Astrocyte (in vitro differentiated cells and primary cell): ENCODE measurements around the gene PRDM11. TPM values are rescaled to one million over a fixed set of nuclear protein-coding genes. Genes with fewer than 3 reads are reported as not detected.

ENCODE experiments used
- DNase-seq: peaks from one replicate; pipeline ENCODE4 v3.0.0-alpha.2; 2010; ENCODE audit warnings: low read depth
- FAIRE-seq: peaks from 2 replicates; lab custom pipeline; 2011; peaks lifted over from hg19 to GRCh38; lab: Jason Lieb, UNC
- H2AFZ ChIP-seq: 2 replicates; pipeline ENCODE4 v1.6.0; 2012; ENCODE audit warnings: low read depth, low read length, inconsistent platforms
- H3K27ac ChIP-seq: 2 replicates; pipeline ENCODE4 v1.5.1; 2011; ENCODE audit warnings: low read depth, low read length, inconsistent platforms
- H3K27me3 ChIP-seq: 2 replicates; pipeline ENCODE4 v1.6.0; 2011; ENCODE audit warnings: low read length, inconsistent platforms; ENCODE audit not compliant: insufficient read depth
- H3K36me3 ChIP-seq: 2 replicates; pipeline ENCODE4 v1.5.1; 2011; ENCODE audit warnings: low read length, inconsistent platforms; ENCODE audit not compliant: insufficient read depth
- H3K4me1 ChIP-seq: 2 replicates; pipeline ENCODE4 v1.5.1; 2011; ENCODE audit warnings: low read length, inconsistent platforms; ENCODE audit not compliant: insufficient read depth
- H3K4me2 ChIP-seq: 2 replicates; pipeline ENCODE4 v1.6.0; 2012; ENCODE audit warnings: low read length, inconsistent platforms
- H3K4me3 ChIP-seq: 2 replicates; pipeline ENCODE4 v1.5.1; 2011; ENCODE audit warnings: low read depth, mild to moderate bottlenecking, low read length, inconsistent platforms; ENCODE audit not compliant: insufficient read depth
- H3K79me2 ChIP-seq: 2 replicates; pipeline ENCODE4 v1.6.0; 2012; ENCODE audit warnings: mild to moderate bottlenecking, low read length, inconsistent platforms; ENCODE audit not compliant: insufficient read depth
- H3K9ac ChIP-seq: 2 replicates; pipeline ENCODE4 v1.6.0; 2012; ENCODE audit warnings: mild to moderate bottlenecking, low read length, inconsistent platforms
- H3K9me3 ChIP-seq: 2 replicates; pipeline ENCODE4 v1.5.1; 2012; ENCODE audit warnings: low read depth, mild to moderate bottlenecking, low read length, inconsistent platforms; ENCODE audit not compliant: insufficient read depth
- H4K20me1 ChIP-seq: 2 replicates; pipeline ENCODE4 v1.6.0; 2012; ENCODE audit warnings: low read length, inconsistent platforms; ENCODE audit not compliant: insufficient read depth
- H3K27ac Mint-ChIP-seq: one replicate; pipeline ENCODE4 v1.8.0; 2021; ENCODE audit warnings: mild to moderate bottlenecking, mixed read lengths; ENCODE audit not compliant: unreplicated experiment
- H3K27me3 Mint-ChIP-seq: one replicate; pipeline ENCODE4 v1.8.0; 2021; ENCODE audit warnings: low read depth, mixed read lengths; ENCODE audit not compliant: unreplicated experiment
- H3K36me3 Mint-ChIP-seq: one replicate; pipeline ENCODE4 v1.8.0; 2021; ENCODE audit warnings: low read depth, mixed read lengths; ENCODE audit not compliant: unreplicated experiment
- H3K4me1 Mint-ChIP-seq: one replicate; pipeline ENCODE4 v1.8.0; 2021; ENCODE audit warnings: low read depth, mixed read lengths; ENCODE audit not compliant: unreplicated experiment
- H3K4me3 Mint-ChIP-seq: one replicate; pipeline ENCODE4 v1.8.0; 2021; ENCODE audit warnings: mild to moderate bottlenecking, moderate library complexity, mixed read lengths; ENCODE audit not compliant: unreplicated experiment
- H3K9me3 Mint-ChIP-seq: one replicate; pipeline ENCODE4 v1.8.0; 2021; ENCODE audit warnings: mild to moderate bottlenecking, mixed read lengths; ENCODE audit not compliant: unreplicated experiment
- CTCF ChIP-seq: IDR thresholded peaks from 2 replicates; pipeline ENCODE4 v1.5.1; 2011; ENCODE audit warnings: low read depth, mild to moderate bottlenecking, inconsistent platforms, low read length, moderate library complexity; ENCODE audit not compliant: insufficient read depth
- EZH2 ChIP-seq: IDR thresholded peaks from 2 replicates; pipeline ENCODE4 v1.6.1; 2012; ENCODE audit warnings: mild to moderate bottlenecking, low read length, inconsistent platforms; ENCODE audit not compliant: insufficient read depth
- total RNA-seq: library from RNA; stranded (reverse); gene quantifications from 2 replicates; pipeline ENCODE4 v1.2.1, GENCODE V29; 2021

The PRDM11 gene
- total RNA-seq, 1 donor from 2014 or later, result 9.1 TPM

GRCh38 chr11:45179686-45180178 is 33.3 kb downstream of the PRDM11 start:
- no peaks in the 10 kb centered on the region for H3K9me3 ChIP-seq
- H3K27ac Mint-ChIP-seq, result peak overlapping the region; percentile 90
- no peaks in the 10 kb centered on the region for H4K20me1 ChIP-seq
- TF ChIP-seq CTCF, result no peak
- H3K4me3 Mint-ChIP-seq, result peak overlapping the region; percentile 80
- H3K27ac ChIP-seq, result peak overlapping the region; percentile 75
- H3K4me1 Mint-ChIP-seq, result peaks cover 11% of the 10 kb centered on the region
- H3K79me2 ChIP-seq, result no peaks in the 10 kb centered on the region
- no peak for FAIRE-seq
- H3K27me3 ChIP-seq, result no peaks in the 10 kb centered on the region
- peaks cover 2% of the 10 kb centered on the region for H3K27me3 Mint-ChIP-seq
- no peaks in the 10 kb centered on the region for H3K36me3 ChIP-seq
- peak overlapping the region; percentile 83 for H3K4me2 ChIP-seq
- H3K4me3 ChIP-seq, result peak overlapping the region; percentile 41
- H3K4me1 ChIP-seq, result peaks cover 26% of the 10 kb centered on the region
- H3K9me3 Mint-ChIP-seq, result no peaks in the 10 kb centered on the region
- no peaks in the 10 kb centered on the region for H3K36me3 Mint-ChIP-seq
- peak overlapping the region; percentile 69 for H3K9ac ChIP-seq
- DNase-seq, result no peak
- no peak overlapping the region for H2AFZ ChIP-seq

- Histone ChIP-seq H2AFZ (peak overlapping the region; percentile 61), H3K9ac (peak overlapping the region; percentile 75), H3K4me1 (peaks cover 32% of the 10 kb centered on the region), H3K4me3 (peak overlapping the region; percentile 41), H4K20me1 (peaks cover 3% of the 10 kb centered on the region), H3K27me3 (no peaks in the 10 kb centered on the region), H3K27ac (peak overlapping the region; percentile 75), H3K9me3 (no peaks in the 10 kb centered on the region), H3K79me2 (no peaks in the 10 kb centered on the region), H3K4me2 (peak overlapping the region; percentile 83), H3K36me3 (no peaks in the 10 kb centered on the region)
- FAIRE-seq, result no peak
- Mint-ChIP-seq H3K36me3 (no peaks in the 10 kb centered on the region), H3K27ac (peak overlapping the region; percentile 90), H3K9me3 (no peaks in the 10 kb centered on the region), H3K4me1 (peaks cover 11% of the 10 kb centered on the region), H3K27me3 (peaks cover 2% of the 10 kb centered on the region), H3K4me3 (peak overlapping the region; percentile 80)
- TF ChIP-seq CTCF (no peak), EZH2 (no peak)
- DNase-seq, result no peak
These were observed 33.9 kb downstream of the PRDM11 start for GRCh38 chr11:45180179-45180847.

- DNase-seq (peak; percentile 33), FAIRE-seq (no peak)
- Mint-ChIP-seq H3K9me3 (no peaks in the 10 kb centered on the region), H3K27ac (no peak overlapping the region), H3K27me3 (peaks cover 2% of the 10 kb centered on the region), H3K4me3 (no peak overlapping the region), H3K4me1 (peaks cover 11% of the 10 kb centered on the region), H3K36me3 (no peaks in the 10 kb centered on the region)
- no peaks in the 10 kb centered on the region for H3K27me3 ChIP-seq
- no peaks in the 10 kb centered on the region for H3K79me2 ChIP-seq
- TF ChIP-seq EZH2 (no peak), CTCF (no peak)
- peaks cover 5% of the 10 kb centered on the region for H4K20me1 ChIP-seq
- H3K4me2 ChIP-seq, result peak overlapping the region; percentile 83
- H3K27ac ChIP-seq, result peak overlapping the region; percentile 38
- peak overlapping the region; percentile 61 for H2AFZ ChIP-seq
- H3K9ac ChIP-seq, result peak overlapping the region; percentile 75
- H3K4me1 ChIP-seq, result peaks cover 33% of the 10 kb centered on the region
- no peaks in the 10 kb centered on the region for H3K9me3 ChIP-seq
- H3K36me3 ChIP-seq, result no peaks in the 10 kb centered on the region
- H3K4me3 ChIP-seq, result peak overlapping the region; percentile 36
These were observed 34.4 kb downstream of the PRDM11 start for GRCh38 chr11:45180848-45181192.
